NCI-H1417 (cell line): ENCODE results near the gene FYB1.

Experiments
- DNase-seq, 3 experiments: peaks; one replicate each; lab custom pipeline; 2025; lab: John Stamatoyannopoulos, UW

The FYB1 gene

GRCh38 chr5:39158786-39159185 lies 60.6 kb downstream of the FYB1 start:
- DNase-seq, result no peak

- DNase-seq, result no peak
These were observed 61.2 kb downstream of the FYB1 start for GRCh38 chr5:39158127-39158593.

- DNase-seq, result no peak
These were observed 61.7 kb downstream of the FYB1 start for GRCh38 chr5:39157701-39158100.

- no peak for DNase-seq
These were observed 63.3 kb downstream of the FYB1 start for GRCh38 chr5:39156082-39156481.

GRCh38 chr5:39151745-39152144 lies 67.6 kb downstream of the FYB1 start:
- DNase-seq, result no peak

- DNase-seq, result no peak
These were observed 69.4 kb downstream of the FYB1 start for GRCh38 chr5:39149966-39150365.

GRCh38 chr5:39148983-39149534 lies 70.3 kb downstream of the FYB1 start:
- DNase-seq, result no peak

- peak in 1 of 3 experiments; percentile 17 for DNase-seq
These were observed 72.4 kb downstream of the FYB1 start for GRCh38 chr5:39146831-39147540.

GRCh38 chr5:39143151-39143860 lies 76.1 kb downstream of the FYB1 start:
- no peak for DNase-seq

GRCh38 chr5:39140558-39141168 lies 78.7 kb downstream of the FYB1 start:
- no peak for DNase-seq

- no peak for DNase-seq
These were observed 80.5 kb downstream of the FYB1 start for GRCh38 chr5:39138892-39139291.

GRCh38 chr5:39137819-39138451 lies 81.4 kb downstream of the FYB1 start:
- DNase-seq, result no peak

- DNase-seq, result no peak
These were observed 82.0 kb downstream of the FYB1 start for GRCh38 chr5:39137391-39137790.

GRCh38 chr5:39132792-39133191 lies 86.6 kb downstream of the FYB1 start:
- DNase-seq, result no peak

GRCh38 chr5:39132128-39132447 lies 87.3 kb downstream of the FYB1 start:
- DNase-seq, result no peak

GRCh38 chr5:39131210-39132127 lies 87.9 kb downstream of the FYB1 start:
- DNase-seq, result no peak

GRCh38 chr5:39130716-39131115 lies 88.6 kb downstream of the FYB1 start:
- DNase-seq, result no peak

- no peak for DNase-seq
These were observed 97.4 kb downstream of the FYB1 start for GRCh38 chr5:39121922-39122321.

- no peak for DNase-seq
These were observed 98.0 kb downstream of the FYB1 start for GRCh38 chr5:39121315-39121714.

GRCh38 chr5:39120052-39120420 lies 99.3 kb downstream of the FYB1 start:
- no peak for DNase-seq

GRCh38 chr5:39119404-39120051 lies 99.8 kb downstream of the FYB1 start:
- DNase-seq, result no peak
